ENCODE results near the gene RPS6KA2.
"Not testable (repeated sequence)": the region's sequence is repeated elsewhere in the genome, so short reads cannot be mapped to it uniquely, and the experiment has no call there.

Gene RPS6KA2

GRCh38 chr6:166592821-166593220, 34.2 kb downstream of the RPS6KA2 start:
- FAIRE-seq = no peak
- TF ChIP-seq POLR2A (IDR thresholded peaks at IDR 0.05; ENCODE audit: low read depth, low read length) = no peak
- DNase-seq (ENCODE audit: insufficient read length, low spot score) = no peak

- TF ChIP-seq POLR2A (IDR thresholded peaks at IDR 0.05; ENCODE audit: low read depth, low read length) = no peak
- FAIRE-seq = no peak
Observed at GRCh38 chr6:166591961-166592520, 35.0 kb downstream of the RPS6KA2 start.

GRCh38 chr6:166591026-166591425, 36.0 kb downstream of the RPS6KA2 start:
- no peak for TF ChIP-seq POLR2A (IDR thresholded peaks at IDR 0.05; ENCODE audit: low read depth, low read length)
- DNase-seq (ENCODE audit: insufficient read length, low spot score) (no peak), FAIRE-seq (no peak)

More at GRCh38 chr6:166591961-166592520, 35.0 kb downstream of the RPS6KA2 start:
- no peak for DNase-seq (ENCODE audit: insufficient read length, low spot score)

GRCh38 chr6:166589786-166590574, 37.1 kb downstream of the RPS6KA2 start:
- DNase-seq (ENCODE audit: insufficient read length, low spot score) = no peak
- no peak for TF ChIP-seq POLR2A (IDR thresholded peaks at IDR 0.05; ENCODE audit: low read depth, low read length)
- FAIRE-seq = no peak

GRCh38 chr6:166589337-166589731, 37.7 kb downstream of the RPS6KA2 start:
- FAIRE-seq (no peak), DNase-seq (ENCODE audit: insufficient read length, low spot score) (no peak)
- no peak for TF ChIP-seq POLR2A (IDR thresholded peaks at IDR 0.05; ENCODE audit: low read depth, low read length)

GRCh38 chr6:166588691-166589336, 38.2 kb downstream of the RPS6KA2 start:
- FAIRE-seq (no peak), DNase-seq (ENCODE audit: insufficient read length, low spot score) (peak; percentile 15)
- TF ChIP-seq POLR2A (IDR thresholded peaks at IDR 0.05; ENCODE audit: low read depth, low read length) = no peak

- TF ChIP-seq POLR2A (IDR thresholded peaks at IDR 0.05; ENCODE audit: low read depth, low read length) = no peak
- DNase-seq (ENCODE audit: insufficient read length, low spot score) (no peak), FAIRE-seq (no peak)
Observed at GRCh38 chr6:166587631-166588413, 39.2 kb downstream of the RPS6KA2 start.

- FAIRE-seq (no peak), DNase-seq (ENCODE audit: insufficient read length, low spot score) (peak; percentile 26)
- no peak for TF ChIP-seq POLR2A (IDR thresholded peaks at IDR 0.05; ENCODE audit: low read depth, low read length)
Observed at GRCh38 chr6:166586424-166587156, 40.5 kb downstream of the RPS6KA2 start, which contains the start of gene RAMACL. Gene RAMACL (minus strand): TSS chr6:166586678. CDS start chr6:166586477, 201 bp downstream.

- TF ChIP-seq POLR2A (IDR thresholded peaks at IDR 0.05; ENCODE audit: low read depth, low read length) = no peak
- no peak for FAIRE-seq
Observed at GRCh38 chr6:166584853-166585429, 42.1 kb downstream of the RPS6KA2 start.

GRCh38 chr6:166584155-166584554, 42.9 kb downstream of the RPS6KA2 start:
- DNase-seq (ENCODE audit: insufficient read length, low spot score) (no peak), FAIRE-seq (no peak)
- TF ChIP-seq POLR2A (IDR thresholded peaks at IDR 0.05; ENCODE audit: low read depth, low read length) = no peak

More at GRCh38 chr6:166584853-166585429, 42.1 kb downstream of the RPS6KA2 start:
- DNase-seq (ENCODE audit: insufficient read length, low spot score) = no peak

GRCh38 chr6:166583230-166583965, 43.7 kb downstream of the RPS6KA2 start:
- no peak for FAIRE-seq
- no peak for TF ChIP-seq POLR2A (IDR thresholded peaks at IDR 0.05; ENCODE audit: low read depth, low read length)
- no peak for DNase-seq (ENCODE audit: insufficient read length, low spot score)

GRCh38 chr6:166582258-166582657, 44.8 kb downstream of the RPS6KA2 start:
- FAIRE-seq (no peak), DNase-seq (ENCODE audit: insufficient read length, low spot score) (no peak)
- TF ChIP-seq POLR2A (IDR thresholded peaks at IDR 0.05; ENCODE audit: low read depth, low read length) = no peak

- DNase-seq (ENCODE audit: insufficient read length, low spot score); FAIRE-seq: not testable (repeated sequence)
Observed at GRCh38 chr6:166581801-166582200, 45.2 kb downstream of the RPS6KA2 start.
